22Rv1 (cell line): Measurements from ENCODE around the gene UPF3A.

ENCODE experiments used
- ZFX ChIP-seq: fragments of 450-650 bp; IDR thresholded peaks from 2 replicates; pipeline ENCODE4 v1.6.1; 2017; ENCODE audit warnings: antibody characterized with exemption, borderline replicate concordance
- TF ChIP-seq, protein P1 (sequence below): fragments of 450-650 bp; IDR thresholded peaks from 2 replicates; pipeline ENCODE4 v1.5.1; 2017; ENCODE audit warnings: mild to moderate bottlenecking

DNA sequence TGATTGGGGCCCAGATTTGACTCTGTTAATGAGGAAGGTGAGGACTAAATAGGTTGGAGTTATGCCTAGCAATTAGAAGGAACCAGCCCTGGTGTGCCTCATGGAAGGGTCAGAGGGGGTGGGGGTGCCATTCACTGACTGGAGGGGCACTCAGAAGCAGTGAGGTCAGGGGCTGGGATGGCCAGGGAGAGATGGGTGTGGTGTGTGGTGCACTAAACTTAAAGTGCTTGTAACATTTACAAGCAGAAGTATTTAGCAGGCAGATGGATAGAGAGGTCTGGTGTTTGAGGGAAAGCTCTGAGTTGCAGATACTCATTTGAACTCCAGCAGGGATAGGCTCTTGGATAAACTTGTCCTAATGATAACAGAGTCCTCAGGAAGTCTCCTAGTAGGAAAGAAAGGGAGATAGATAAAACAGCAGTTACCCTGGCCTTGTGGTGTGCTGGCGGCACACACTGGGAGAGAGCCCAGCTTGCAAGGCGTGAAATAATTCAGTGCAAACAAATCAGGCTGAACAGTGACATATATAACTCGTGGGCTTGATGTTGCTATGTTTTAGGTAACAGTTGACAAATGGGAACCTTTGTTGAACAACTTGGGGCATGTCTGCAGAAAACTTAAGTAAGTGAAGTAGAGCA is 20.0 kb upstream of the UPF3A start:
- TF ChIP-seq, protein P1, sequence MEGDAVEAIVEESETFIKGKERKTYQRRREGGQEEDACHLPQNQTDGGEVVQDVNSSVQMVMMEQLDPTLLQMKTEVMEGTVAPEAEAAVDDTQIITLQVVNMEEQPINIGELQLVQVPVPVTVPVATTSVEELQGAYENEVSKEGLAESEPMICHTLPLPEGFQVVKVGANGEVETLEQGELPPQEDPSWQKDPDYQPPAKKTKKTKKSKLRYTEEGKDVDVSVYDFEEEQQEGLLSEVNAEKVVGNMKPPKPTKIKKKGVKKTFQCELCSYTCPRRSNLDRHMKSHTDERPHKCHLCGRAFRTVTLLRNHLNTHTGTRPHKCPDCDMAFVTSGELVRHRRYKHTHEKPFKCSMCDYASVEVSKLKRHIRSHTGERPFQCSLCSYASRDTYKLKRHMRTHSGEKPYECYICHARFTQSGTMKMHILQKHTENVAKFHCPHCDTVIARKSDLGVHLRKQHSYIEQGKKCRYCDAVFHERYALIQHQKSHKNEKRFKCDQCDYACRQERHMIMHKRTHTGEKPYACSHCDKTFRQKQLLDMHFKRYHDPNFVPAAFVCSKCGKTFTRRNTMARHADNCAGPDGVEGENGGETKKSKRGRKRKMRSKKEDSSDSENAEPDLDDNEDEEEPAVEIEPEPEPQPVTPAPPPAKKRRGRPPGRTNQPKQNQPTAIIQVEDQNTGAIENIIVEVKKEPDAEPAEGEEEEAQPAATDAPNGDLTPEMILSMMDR = no peak
- no peak for TF ChIP-seq ZFX
